Measurements from ENCODE around the gene ERMN. TPM values are rescaled to one million over a fixed set of nuclear protein-coding genes. Genes with fewer than 3 reads are reported as not detected.

Gene ERMN
- total RNA-seq, 1 experiment from 2014 or later: 0.59 TPM

DNA sequence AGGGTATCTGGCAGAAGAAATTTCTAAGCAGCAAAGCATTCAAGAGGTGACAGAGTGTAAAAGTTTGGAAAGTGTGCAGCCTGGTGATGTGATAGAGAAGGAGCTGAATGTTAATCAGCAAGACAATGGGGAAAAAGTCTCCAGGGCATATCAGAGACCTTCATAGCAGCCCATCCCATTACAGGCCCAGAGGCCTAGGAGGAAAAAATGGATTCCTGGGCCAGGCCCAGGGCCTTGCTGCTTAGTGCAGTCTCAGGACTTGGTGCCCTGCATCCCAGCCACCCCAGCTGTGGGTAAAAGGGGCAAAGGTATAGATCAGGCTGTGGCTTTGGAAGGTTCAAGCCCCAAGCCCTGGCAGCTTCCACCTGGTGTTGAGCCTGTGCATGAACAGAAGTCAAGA lies 35.9 kb upstream of the ERMN start:
- ATAC-seq (no peak), DNase-seq (ENCODE audit: low spot score) (no peak)
- ChIA-PET CTCF (no interaction called here), POLR2A (no interaction called here)
- Mint-ChIP-seq H3K27ac (no peak overlapping the region), H3K9me3 (peaks cover 39% of the 10 kb centered on the region), H3K36me3 (peaks cover 25% of the 10 kb centered on the region), H3K27me3 (ENCODE audit: low read depth) (no peaks in the 10 kb centered on the region), H3K4me1 (no peaks in the 10 kb centered on the region), H3K4me3 (no peak overlapping the region)
- TF ChIP-seq, protein P1, sequence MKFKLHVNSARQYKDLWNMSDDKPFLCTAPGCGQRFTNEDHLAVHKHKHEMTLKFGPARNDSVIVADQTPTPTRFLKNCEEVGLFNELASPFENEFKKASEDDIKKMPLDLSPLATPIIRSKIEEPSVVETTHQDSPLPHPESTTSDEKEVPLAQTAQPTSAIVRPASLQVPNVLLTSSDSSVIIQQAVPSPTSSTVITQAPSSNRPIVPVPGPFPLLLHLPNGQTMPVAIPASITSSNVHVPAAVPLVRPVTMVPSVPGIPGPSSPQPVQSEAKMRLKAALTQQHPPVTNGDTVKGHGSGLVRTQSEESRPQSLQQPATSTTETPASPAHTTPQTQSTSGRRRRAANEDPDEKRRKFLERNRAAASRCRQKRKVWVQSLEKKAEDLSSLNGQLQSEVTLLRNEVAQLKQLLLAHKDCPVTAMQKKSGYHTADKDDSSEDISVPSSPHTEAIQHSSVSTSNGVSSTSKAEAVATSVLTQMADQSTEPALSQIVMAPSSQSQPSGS (CRISPR knock-in tag; IDR thresholded peaks at IDR 0.05; ENCODE audit: borderline replicate concordance, low read depth): no peak
- TF ChIP-seq SOX15 (CRISPR knock-in tag; IDR thresholded peaks at IDR 0.05): no peak

DNA sequence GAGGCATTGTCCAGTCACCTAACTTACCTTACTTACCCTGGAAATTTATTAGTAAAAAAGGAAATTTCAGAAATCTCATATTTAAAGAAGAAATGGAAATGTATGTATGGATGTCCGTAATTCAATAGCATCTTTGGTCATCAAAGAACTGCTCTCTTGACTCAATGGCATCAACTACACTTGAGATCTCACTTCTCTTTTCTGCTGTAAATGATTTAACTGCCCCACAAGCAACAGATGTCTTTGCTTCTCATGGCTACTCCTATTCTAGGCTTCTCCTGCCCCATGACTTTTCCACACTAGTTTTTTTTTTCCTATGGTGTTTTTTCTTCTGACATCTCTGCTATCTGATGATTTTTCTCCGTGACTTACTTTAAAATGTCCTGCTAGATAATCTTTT lies 34.0 kb upstream of the ERMN start:
- Mint-ChIP-seq H3K9me3 (peaks cover 39% of the 10 kb centered on the region), H3K27me3 (ENCODE audit: low read depth) (no peaks in the 10 kb centered on the region), H3K27ac (no peak overlapping the region), H3K4me3 (no peak overlapping the region), H3K36me3 (peaks cover 25% of the 10 kb centered on the region), H3K4me1 (peaks cover 7% of the 10 kb centered on the region)
- CTCF ChIA-PET: no interaction called here
- no peak for TF ChIP-seq TEAD1 (CRISPR knock-in tag; IDR thresholded peaks at IDR 0.05)
- no peak for TF ChIP-seq ZNF263 (CRISPR knock-in tag; IDR thresholded peaks at IDR 0.05; ENCODE audit: low read depth)
- no peak for TF ChIP-seq TP53 (CRISPR knock-in tag; IDR thresholded peaks at IDR 0.05)
- TF ChIP-seq, protein P2, sequence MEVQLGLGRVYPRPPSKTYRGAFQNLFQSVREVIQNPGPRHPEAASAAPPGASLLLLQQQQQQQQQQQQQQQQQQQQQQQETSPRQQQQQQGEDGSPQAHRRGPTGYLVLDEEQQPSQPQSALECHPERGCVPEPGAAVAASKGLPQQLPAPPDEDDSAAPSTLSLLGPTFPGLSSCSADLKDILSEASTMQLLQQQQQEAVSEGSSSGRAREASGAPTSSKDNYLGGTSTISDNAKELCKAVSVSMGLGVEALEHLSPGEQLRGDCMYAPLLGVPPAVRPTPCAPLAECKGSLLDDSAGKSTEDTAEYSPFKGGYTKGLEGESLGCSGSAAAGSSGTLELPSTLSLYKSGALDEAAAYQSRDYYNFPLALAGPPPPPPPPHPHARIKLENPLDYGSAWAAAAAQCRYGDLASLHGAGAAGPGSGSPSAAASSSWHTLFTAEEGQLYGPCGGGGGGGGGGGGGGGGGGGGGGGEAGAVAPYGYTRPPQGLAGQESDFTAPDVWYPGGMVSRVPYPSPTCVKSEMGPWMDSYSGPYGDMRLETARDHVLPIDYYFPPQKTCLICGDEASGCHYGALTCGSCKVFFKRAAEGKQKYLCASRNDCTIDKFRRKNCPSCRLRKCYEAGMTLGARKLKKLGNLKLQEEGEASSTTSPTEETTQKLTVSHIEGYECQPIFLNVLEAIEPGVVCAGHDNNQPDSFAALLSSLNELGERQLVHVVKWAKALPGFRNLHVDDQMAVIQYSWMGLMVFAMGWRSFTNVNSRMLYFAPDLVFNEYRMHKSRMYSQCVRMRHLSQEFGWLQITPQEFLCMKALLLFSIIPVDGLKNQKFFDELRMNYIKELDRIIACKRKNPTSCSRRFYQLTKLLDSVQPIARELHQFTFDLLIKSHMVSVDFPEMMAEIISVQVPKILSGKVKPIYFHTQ (CRISPR knock-in tag; IDR thresholded peaks at IDR 0.05): no peak
- no peak for TF ChIP-seq ZBTB21 (CRISPR knock-in tag; IDR thresholded peaks at IDR 0.05; ENCODE audit: borderline replicate concordance)
- no peak for TF ChIP-seq ETV6 (CRISPR knock-in tag; IDR thresholded peaks at IDR 0.05)
- no peak for TF ChIP-seq FOXP1 (CRISPR knock-in tag; IDR thresholded peaks at IDR 0.05; ENCODE audit: borderline replicate concordance)
- TF ChIP-seq, protein P3, sequence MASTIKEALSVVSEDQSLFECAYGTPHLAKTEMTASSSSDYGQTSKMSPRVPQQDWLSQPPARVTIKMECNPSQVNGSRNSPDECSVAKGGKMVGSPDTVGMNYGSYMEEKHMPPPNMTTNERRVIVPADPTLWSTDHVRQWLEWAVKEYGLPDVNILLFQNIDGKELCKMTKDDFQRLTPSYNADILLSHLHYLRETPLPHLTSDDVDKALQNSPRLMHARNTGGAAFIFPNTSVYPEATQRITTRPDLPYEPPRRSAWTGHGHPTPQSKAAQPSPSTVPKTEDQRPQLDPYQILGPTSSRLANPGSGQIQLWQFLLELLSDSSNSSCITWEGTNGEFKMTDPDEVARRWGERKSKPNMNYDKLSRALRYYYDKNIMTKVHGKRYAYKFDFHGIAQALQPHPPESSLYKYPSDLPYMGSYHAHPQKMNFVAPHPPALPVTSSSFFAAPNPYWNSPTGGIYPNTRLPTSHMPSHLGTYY (CRISPR knock-in tag; IDR thresholded peaks at IDR 0.05): no peak
- no peak for TF ChIP-seq NFATC4 (CRISPR knock-in tag; IDR thresholded peaks at IDR 0.05)
- TF ChIP-seq ZNF219 (CRISPR knock-in tag; IDR thresholded peaks at IDR 0.05; ENCODE audit: borderline replicate concordance): no peak
- TF ChIP-seq, protein P4, sequence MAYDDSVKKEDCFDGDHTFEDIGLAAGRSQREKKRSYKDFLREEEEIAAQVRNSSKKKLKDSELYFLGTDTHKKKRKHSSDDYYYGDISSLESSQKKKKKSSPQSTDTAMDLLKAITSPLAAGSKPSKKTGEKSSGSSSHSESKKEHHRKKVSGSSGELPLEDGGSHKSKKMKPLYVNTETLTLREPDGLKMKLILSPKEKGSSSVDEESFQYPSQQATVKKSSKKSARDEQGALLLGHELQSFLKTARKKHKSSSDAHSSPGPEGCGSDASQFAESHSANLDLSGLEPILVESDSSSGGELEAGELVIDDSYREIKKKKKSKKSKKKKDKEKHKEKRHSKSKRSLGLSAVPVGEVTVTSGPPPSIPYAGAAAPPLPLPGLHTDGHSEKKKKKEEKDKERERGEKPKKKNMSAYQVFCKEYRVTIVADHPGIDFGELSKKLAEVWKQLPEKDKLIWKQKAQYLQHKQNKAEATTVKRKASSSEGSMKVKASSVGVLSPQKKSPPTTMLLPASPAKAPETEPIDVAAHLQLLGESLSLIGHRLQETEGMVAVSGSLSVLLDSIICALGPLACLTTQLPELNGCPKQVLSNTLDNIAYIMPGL (CRISPR knock-in tag; IDR thresholded peaks at IDR 0.05): no peak
- TF ChIP-seq, protein P5, sequence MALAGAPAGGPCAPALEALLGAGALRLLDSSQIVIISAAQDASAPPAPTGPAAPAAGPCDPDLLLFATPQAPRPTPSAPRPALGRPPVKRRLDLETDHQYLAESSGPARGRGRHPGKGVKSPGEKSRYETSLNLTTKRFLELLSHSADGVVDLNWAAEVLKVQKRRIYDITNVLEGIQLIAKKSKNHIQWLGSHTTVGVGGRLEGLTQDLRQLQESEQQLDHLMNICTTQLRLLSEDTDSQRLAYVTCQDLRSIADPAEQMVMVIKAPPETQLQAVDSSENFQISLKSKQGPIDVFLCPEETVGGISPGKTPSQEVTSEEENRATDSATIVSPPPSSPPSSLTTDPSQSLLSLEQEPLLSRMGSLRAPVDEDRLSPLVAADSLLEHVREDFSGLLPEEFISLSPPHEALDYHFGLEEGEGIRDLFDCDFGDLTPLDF (CRISPR knock-in tag; IDR thresholded peaks at IDR 0.05): no peak
- TF ChIP-seq TEAD4 (CRISPR knock-in tag; IDR thresholded peaks at IDR 0.05): no peak
- POLR2A ChIA-PET: no interaction called here
- DNase-seq (ENCODE audit: low spot score) (no peak), ATAC-seq (no peak)

Measured in WTC11 (cell line).